Fibroblast of pulmonary artery (primary cell): ENCODE measurements around the gene CKB.

ENCODE experiments used
- DNase-seq: peaks from one replicate; pipeline ENCODE4 v3.0.0-alpha.2; 2010; ENCODE audit warnings: low read depth
- H3K4me3 ChIP-seq: replicated peaks from 2 replicates; pipeline ENCODE4 v1.5.1; 2011; ENCODE audit warnings: low read depth, mild to moderate bottlenecking, control low read depth, low read length, moderate library complexity
- CTCF ChIP-seq: IDR thresholded peaks from 2 replicates; pipeline ENCODE4 v1.5.1; 2011; ENCODE audit warnings: mild to moderate bottlenecking, control low read depth, low read length, inconsistent platforms; ENCODE audit errors: missing control alignments

Gene CKB

GRCh38 chr14:103531421-103532215 lies 9.0 kb upstream of the CKB start:
- no peak overlapping the region for H3K4me3 ChIP-seq
- no peak for DNase-seq
- no peak for TF ChIP-seq CTCF

DNA sequence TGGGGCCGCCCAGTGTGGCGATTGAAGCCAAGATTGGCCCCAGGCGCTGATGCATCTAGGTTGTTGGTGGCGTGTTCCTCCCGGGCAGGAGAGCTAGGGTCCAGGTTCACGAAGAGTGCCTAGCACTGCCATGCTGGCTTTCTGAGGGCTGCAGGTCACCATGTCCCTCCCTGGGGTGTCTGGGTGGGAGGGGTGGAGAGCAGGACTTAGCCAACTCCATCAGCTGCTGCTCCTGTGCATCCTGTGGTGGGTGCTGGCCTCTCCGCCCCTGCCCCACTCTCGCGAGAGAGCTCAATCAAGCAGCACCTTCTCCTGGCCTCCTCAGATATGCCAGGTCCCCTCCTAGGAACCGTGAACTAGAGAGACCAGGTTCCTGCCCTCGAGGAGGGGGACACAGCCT lies 8.2 kb upstream of the CKB start:
- H3K4me3 ChIP-seq, result no peak overlapping the region
- no peak for DNase-seq
- no peak for TF ChIP-seq CTCF

DNA sequence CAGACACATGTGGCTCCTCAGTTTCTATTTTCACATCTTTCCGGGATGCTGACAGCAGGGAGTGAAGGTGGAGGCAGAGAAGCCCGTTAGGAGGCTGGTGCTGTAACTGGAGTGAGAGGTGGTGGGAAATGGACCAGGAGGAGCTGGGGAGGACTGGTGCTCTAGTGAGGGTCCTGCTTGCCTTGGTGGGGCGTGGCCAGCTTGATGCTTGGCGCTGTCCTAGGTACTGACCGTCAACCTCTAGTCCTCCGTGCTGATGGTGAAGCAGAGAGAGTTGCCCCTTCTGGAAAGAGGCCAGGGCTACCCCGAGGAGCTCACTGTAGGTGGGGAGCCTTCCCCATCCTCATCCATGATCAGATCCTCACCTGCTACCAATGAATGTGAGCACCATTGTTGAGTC lies 7.8 kb upstream of the CKB start:
- H3K4me3 ChIP-seq, result no peak overlapping the region
- TF ChIP-seq CTCF, result no peak
- DNase-seq, result peak; percentile 36

GRCh38 chr14:103529383-103530365 lies 7.0 kb upstream of the CKB start:
- no peak for DNase-seq
- TF ChIP-seq CTCF, result no peak

DNA sequence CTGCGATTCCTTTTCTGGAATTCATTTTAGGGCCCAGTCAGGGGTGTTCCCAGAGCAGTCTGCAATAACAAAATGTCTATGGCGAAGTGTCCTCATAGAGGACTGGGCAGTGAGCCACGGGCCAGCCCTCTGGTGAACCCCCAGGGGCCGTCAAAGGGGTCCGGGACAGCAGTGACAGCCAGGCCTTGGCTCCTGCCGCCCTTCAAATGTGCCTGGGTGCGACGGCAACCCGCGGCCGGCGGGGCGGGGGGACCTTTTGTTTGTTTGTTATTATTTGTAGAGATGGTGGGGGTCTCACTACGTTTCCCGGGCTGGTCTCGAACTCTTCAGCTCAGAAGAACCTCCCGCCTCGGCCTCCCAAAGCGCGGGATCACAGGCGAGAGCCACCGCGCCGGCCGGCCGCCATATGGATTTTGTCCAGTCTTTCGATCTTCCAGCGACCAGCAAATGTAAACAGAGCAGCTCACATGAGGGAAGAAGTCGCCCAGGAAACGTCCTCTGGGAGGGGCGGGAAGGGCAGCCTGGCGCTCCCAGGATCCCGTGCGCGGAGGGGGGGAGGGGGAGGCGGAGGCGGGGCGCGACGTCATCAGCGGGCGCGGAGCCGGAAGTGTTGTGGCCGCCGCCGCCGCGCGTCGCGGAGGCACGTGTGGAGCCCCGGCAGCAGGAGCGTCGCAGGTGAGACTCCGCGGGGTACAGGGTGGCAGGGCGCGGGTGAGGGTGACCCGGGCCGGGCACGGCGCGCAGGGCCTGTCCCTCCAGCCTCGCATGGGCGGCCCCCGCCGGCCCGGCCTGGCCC lies 6.2 kb upstream of the CKB start, which contains the start of gene TRMT61A:
Gene TRMT61A (plus strand): TSS at position 610 of the 796 bp plus-strand sequence. CDS start 783 bp downstream, outside the sequence.
- DNase-seq, result peak; percentile 91
- peak within 1 kb of the TSS; percentile 90 for H3K4me3 ChIP-seq
- no peak for TF ChIP-seq CTCF

More at GRCh38 chr14:103529383-103530365, 7.0 kb upstream of the CKB start:
- peak overlapping the region; percentile 90 for H3K4me3 ChIP-seq

DNA sequence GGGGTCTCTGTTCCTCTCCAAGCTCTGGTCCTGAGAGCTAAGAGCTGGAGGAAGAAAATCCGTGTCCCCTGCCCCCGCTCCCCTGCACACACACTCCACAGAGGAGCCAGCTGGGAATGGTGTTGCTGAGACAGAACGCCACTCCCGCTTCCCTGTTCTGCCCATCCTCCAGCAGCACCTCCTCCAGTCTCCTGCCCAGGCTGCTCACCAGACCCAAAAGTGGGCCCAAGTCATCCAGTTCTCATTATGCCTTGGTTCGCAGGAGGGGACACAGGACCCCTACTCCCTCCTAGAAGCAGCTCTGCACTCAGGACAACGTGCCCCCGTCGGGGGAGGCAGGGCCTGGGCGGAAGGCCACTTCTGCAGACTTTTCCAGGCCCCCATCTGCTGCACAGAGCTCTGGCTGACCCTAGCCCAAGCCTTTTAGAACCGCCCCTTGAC lies 5.5 kb upstream of the CKB start:
- no peak for TF ChIP-seq CTCF
- no peak for DNase-seq
- peak overlapping the region; percentile 90 for H3K4me3 ChIP-seq
